Aorta (tissue), 5 donors: ENCODE results near the gene GALNT8. TPM values are rescaled to one million over a fixed set of nuclear protein-coding genes. Genes with fewer than 3 reads are reported as not detected.
"Not testable (repeated sequence)": the region's sequence is repeated elsewhere in the genome, so short reads cannot be mapped to it uniquely, and the experiment has no call there.

Experiments used
- ATAC-seq: fragments of 200-7000 bp; cut with Tn5 transposase; one replicate; pipeline ENCODE4 v1.9.1; 2022; ENCODE audit warnings: moderate library complexity; ENCODE audit not compliant: low FRiP score
- DNase-seq, 2 donors: peaks; one replicate each; pipeline ENCODE4 v3.0.0-alpha.2; 2020
- H3K27ac ChIP-seq, 2 donors: one replicate each; pipeline ENCODE4 v1.5.1; 2013; ENCODE audit warnings: low read length in 2 of 2, mild to moderate bottlenecking in 2 of 2, moderate library complexity in 2 of 2, control low read depth in 1 of 2, inconsistent platforms in 1 of 2, low read depth in 1 of 2
- H3K27me3 ChIP-seq, 2 donors: one replicate each; pipeline ENCODE4 v1.6.1; 2013; ENCODE audit warnings: control low read depth in 1 of 2, low read length in 1 of 2, mild to moderate bottlenecking in 1 of 2, moderate library complexity in 1 of 2; ENCODE audit not compliant: insufficient read depth in 2 of 2, control insufficient read depth in 1 of 2
- H3K36me3 ChIP-seq, 2 donors: one replicate each; pipeline ENCODE4 v1.6.1; 2013; ENCODE audit warnings: control low read depth in 1 of 2, low read length in 1 of 2, mild to moderate bottlenecking in 1 of 2; ENCODE audit not compliant: insufficient read depth in 2 of 2, control insufficient read depth in 1 of 2
- H3K4me1 ChIP-seq, 2 donors: one replicate each; pipeline ENCODE4 v1.6.1; 2013; ENCODE audit warnings: low read length in 2 of 2, control low read depth in 1 of 2, mild to moderate bottlenecking in 1 of 2, moderate library complexity in 1 of 2; ENCODE audit not compliant: insufficient read depth in 2 of 2, control insufficient read depth in 1 of 2
- H3K4me3 ChIP-seq, 2 donors: one replicate each; pipeline ENCODE4 v1.5.1; 2013; ENCODE audit warnings: low read length in 2 of 2, control low read depth in 1 of 2, mild to moderate bottlenecking in 1 of 2
- H3K9me3 ChIP-seq: one replicate; pipeline ENCODE4 v1.6.1; 2013; ENCODE audit warnings: mild to moderate bottlenecking, low read length; ENCODE audit not compliant: control insufficient read depth
- WGBS, 2 donors: extraction: QIAGEN DNeasy Blood & Tissue Kit; methylation state at CpG; one replicate each; pipeline ENCODE4 v1.1.7; 2013; 5-methylcytosine and 5-hydroxymethylcytosine counted together
- intact Hi-C, 2 donors: fragments of 100-400 bp; cut with DNase I; formaldehyde crosslinking; loops; one replicate each; pipeline versions ENCODE4 v1.14.2 to v1.15.0; 2022
- polyA plus RNA-seq, 2 donors: library from polyadenylated mRNA; stranded (reverse); fragments of 200-250 nt; gene quantifications; one replicate each; pipeline ENCODE4 v1.2.3, GENCODE V29; 2013
- total RNA-seq, 2 donors: library from RNA; stranded (reverse); fragmentation: NEBNext Ultra II Directional; extraction: Animal tissue kit (Norgen Biotek cat#: 25700); gene quantifications; one replicate each; pipeline ENCODE4 v1.2.1, GENCODE V29; 2021
- donor health status: healthy with polysubstance abuse.
- donor health status: Bipolar disorder and iron deficiency.
- donor health status: DM: no; HTN: no; CAD: no.
- donor health status: DM: no; HTN: no; CAD: no.
- donor health status: DM: yes; HTN: yes; CAD: no.

Gene GALNT8
- total and polyA plus RNA-seq, 4 donors, result 1.4 to 6.9 (median 3.2) TPM

DNA sequence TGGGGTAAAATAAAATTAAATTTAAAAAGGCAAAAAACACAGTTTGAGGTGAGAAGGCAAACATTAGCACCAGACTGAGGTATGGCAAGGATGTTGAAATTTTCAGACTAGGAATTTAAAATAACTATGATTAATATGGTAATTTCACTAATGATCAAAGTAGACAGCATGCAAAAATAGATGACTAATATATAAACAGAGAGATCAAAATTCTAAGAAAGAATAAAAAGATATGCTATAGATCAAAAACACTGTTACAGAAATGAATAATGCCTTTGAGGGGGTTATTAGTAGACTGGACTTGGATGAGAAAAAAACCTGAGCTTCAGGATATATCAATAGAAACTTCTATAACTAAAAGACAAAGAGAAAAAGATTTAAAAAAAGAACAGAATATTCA is 14.4 kb upstream of the GALNT8 start:
- no peaks in the 10 kb centered on the region for H3K27me3 ChIP-seq
- H3K9me3 ChIP-seq, result no peaks in the 10 kb centered on the region
- ATAC-seq (no peak), DNase-seq (no peak)
- H3K36me3 ChIP-seq, result no peaks in the 10 kb centered on the region
- intact Hi-C loops, result no loop called here
- no peak overlapping the region for H3K4me3 ChIP-seq
- no peaks in the 10 kb centered on the region for H3K4me1 ChIP-seq
- no peak overlapping the region for H3K27ac ChIP-seq

DNA sequence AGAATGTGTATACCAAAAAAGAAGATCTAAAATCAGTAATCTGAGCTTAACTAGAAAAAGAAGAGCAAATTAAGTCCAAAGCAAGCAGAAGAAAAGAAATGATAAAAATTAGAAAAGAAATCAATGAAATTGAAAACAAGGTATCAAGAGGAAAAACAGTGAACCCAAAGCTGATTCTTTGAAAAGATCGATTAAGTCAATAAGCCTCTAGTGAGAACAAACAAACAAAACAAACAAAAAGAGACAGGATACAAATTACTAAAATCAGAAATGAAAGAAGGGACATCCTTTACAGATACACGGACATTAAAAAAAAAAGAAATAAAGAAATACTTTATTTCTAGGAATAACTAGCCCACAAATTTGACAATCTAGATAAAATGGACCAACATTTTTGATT is 12.9 kb upstream of the GALNT8 start:
- WGBS, 2 donors, result 93% methylated on average over 2 of the region's 2 CpGs
- H3K36me3 ChIP-seq, result no peaks in the 10 kb centered on the region
- H3K4me1 ChIP-seq, result no peaks in the 10 kb centered on the region
- intact Hi-C loops, result no loop called here
- DNase-seq (no peak), ATAC-seq (no peak)
- peaks cover 1% of the 10 kb centered on the region for H3K9me3 ChIP-seq
- H3K27ac ChIP-seq, result no peak overlapping the region
- no peaks in the 10 kb centered on the region for H3K27me3 ChIP-seq
- H3K4me3 ChIP-seq, result no peak overlapping the region

DNA sequence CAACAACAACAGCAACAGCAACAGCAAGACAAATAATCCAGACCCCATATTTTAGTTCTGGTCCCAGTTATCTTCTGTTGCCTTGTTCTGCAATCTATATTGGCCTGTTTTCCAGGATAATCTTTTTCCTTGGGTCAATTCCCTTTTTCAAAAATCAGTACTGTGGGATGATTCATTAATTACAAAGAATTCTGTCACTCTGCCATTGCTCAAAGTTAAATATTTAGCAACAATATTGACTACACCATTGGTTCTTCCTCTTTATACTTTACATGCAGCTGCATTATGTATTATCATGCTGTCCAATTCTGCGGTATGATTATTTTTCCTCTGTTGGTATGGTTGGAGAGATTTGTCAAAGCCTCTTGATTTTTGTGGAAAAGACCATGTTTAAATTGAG is 10.1 kb upstream of the GALNT8 start:
- DNase-seq (no peak), ATAC-seq (no peak)
- H3K4me3 ChIP-seq, result no peak overlapping the region
- peaks cover 1% of the 10 kb centered on the region for H3K9me3 ChIP-seq
- H3K27ac ChIP-seq, result no peak overlapping the region
- intact Hi-C loops, result no loop called here
- H3K36me3 ChIP-seq, result no peaks in the 10 kb centered on the region
- 94 to 97% methylated on average over 1 of the region's 1 CpG for WGBS, 2 donors
- no peaks in the 10 kb centered on the region for H3K27me3 ChIP-seq
- H3K4me1 ChIP-seq, result no peaks in the 10 kb centered on the region

DNA sequence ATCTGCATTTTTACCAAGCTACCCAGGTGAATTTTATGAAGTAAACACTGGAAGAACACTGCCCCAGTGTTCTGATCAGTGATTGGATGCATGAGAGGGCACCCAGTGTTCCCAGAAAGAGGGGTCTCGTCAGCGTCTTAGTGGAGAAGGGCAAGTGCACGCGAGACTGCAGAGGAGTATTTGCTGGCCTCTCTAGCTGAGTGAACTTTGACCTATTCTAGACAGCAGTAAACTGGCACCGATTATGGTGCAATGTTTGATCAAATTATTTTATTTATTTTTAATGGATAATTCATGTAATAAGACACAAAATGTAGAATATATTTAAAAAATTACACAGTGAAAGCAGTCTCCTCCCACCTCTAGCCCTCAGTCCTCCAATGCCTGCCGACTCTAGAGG is 5.3 kb upstream of the GALNT8 start:
- intact Hi-C loops, result no loop called here
- Histone ChIP-seq H3K9me3 (peaks cover 1% of the 10 kb centered on the region), H3K27me3 (no peaks in the 10 kb centered on the region), H3K27ac (no peak overlapping the region), H3K4me3 (no peak overlapping the region), H3K4me1 (no peaks in the 10 kb centered on the region), H3K36me3 (no peaks in the 10 kb centered on the region)
- no peak for DNase-seq
- 63 to 70% methylated on average over 6 of the region's 6 CpGs for WGBS, 2 donors
- ATAC-seq, result no peak

DNA sequence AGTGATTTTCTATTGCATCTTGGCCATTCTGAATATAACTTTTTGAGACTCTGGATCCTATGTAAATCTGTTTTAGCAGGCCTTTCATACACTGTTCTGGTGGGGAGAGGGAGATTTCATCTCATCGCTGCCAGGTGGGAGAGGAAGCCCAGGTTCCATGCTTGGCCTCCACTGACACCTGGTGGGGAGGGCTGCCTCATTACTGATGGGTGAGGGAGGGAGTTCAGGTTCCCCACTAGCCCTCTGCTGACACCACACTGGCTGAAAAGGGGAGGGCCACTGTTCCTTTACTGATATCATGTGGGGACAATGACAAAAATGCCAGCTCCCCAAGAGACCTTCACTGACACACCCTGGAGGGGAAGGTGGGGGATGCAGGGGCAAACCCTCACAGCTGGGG is 2.4 kb upstream of the GALNT8 start:
- Histone ChIP-seq H3K9me3 (no peaks in the 10 kb centered on the region), H3K27ac (no peak overlapping the region), H3K36me3 (no peaks in the 10 kb centered on the region), H3K27me3 (no peaks in the 10 kb centered on the region), H3K4me3 (no peak overlapping the region), H3K4me1 (no peaks in the 10 kb centered on the region)
- WGBS, 2 donors, result 86 to 90% methylated on average over 1 of the region's 1 CpG
- intact Hi-C loops, result no loop called here
- DNase-seq, result no peak
- ATAC-seq, result no peak

DNA sequence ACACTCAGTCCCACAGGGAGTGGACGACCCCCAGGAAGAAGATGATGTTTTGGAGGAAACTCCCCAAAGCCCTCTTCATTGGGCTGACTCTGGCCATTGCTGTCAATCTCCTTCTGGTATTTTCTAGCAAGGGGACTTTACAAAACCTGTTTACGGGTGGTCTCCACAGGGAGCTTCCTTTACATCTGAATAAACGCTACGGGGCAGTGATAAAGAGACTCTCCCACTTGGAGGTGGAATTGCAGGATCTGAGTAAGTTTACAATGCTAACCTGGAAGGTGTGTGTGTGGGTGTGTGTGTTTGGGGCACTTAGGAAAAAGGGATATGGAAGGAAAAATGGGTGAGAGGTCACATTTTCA is 416 bp downstream of the GALNT8 start:
- Histone ChIP-seq H3K4me3 (no peak overlapping the region), H3K9me3 (no peaks in the 10 kb centered on the region), H3K36me3 (no peaks in the 10 kb centered on the region), H3K27ac (no peak overlapping the region), H3K4me1 (no peaks in the 10 kb centered on the region), H3K27me3 (no peaks in the 10 kb centered on the region)
- DNase-seq, result no peak
- ATAC-seq, result no peak
- 23 to 35% methylated on average over 4 of the region's 4 CpGs for WGBS, 2 donors
- intact Hi-C loops, result no loop called here

DNA sequence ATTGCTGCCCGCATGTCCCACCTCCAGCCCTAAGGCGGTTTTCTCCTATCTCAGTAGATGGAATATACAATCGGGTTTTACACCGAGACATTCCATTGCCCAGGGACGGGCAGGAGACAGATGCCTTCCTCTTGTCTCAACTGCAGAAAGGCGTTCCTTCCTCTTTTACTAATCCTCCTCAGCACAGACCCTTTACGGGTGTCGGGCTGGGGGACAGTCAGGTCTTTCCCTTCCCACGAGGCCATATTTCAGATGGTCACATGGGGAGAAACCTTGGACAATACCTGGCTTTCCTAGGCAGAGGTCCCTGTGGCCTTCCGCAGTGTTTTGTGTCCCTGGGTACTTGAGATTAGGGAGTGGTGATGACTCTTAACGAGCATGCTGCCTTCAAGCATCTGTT is 1.4 kb downstream of the GALNT8 start:
- DNase-seq, H3K4me1 ChIP-seq, H3K9me3 ChIP-seq, H3K4me3 ChIP-seq, intact Hi-C loops, ATAC-seq, H3K36me3 ChIP-seq, H3K27ac ChIP-seq, H3K27me3 ChIP-seq: not testable (repeated sequence)
- 37 to 46% methylated on average over 7 to 11 of the region's 11 CpGs for WGBS, 2 donors

DNA sequence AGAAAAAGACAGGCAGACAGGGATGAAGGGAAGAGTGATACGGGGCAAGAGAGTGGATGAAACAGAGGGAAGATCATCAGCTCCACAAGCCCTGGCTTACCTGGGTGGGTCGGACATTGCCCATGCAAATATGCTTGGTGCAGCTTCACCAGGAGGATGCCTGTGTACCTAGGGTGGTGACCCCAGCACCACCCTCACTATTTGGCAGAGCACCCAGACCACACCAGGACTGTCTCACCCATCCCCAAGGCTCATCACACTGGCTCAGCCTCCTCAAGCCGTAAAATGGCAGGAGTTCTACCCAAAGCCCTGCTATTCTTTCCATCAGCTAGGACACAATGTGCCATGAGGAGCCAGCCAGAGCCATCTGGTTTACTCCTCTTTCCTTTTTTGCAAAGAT is 3.0 kb downstream of the GALNT8 start:
- no peaks in the 10 kb centered on the region for H3K36me3 ChIP-seq
- no peak overlapping the region for H3K27ac ChIP-seq
- WGBS, 2 donors, result 93 to 97% methylated on average over 3 of the region's 3 CpGs
- H3K9me3 ChIP-seq, result no peaks in the 10 kb centered on the region
- intact Hi-C loops, result no loop called here
- H3K27me3 ChIP-seq, result no peaks in the 10 kb centered on the region
- H3K4me1 ChIP-seq, result no peaks in the 10 kb centered on the region
- DNase-seq (no peak), ATAC-seq (no peak)
- H3K4me3 ChIP-seq, result no peak overlapping the region

DNA sequence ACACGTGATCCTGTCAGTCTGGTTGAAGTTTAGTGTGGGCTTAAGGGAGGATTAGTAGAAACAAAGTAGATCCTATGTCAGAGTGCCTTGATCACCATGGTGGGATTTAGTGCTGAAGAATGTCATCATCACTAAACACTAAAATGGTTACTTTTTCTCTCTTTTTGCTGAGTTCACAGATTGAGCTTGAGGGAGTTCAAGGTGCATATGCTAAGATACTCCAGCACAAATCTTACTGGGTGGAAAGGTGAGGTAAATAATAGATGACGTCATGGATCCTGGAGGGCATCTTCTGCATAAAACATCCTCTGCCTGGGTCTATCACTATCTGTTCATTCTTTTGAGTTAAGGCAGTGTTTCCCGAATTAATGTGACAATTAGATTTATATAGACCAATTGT is 4.9 kb downstream of the GALNT8 start:
- intact Hi-C loops, result no loop called here
- Histone ChIP-seq H3K4me3 (no peak overlapping the region), H3K9me3 (no peaks in the 10 kb centered on the region), H3K4me1 (no peaks in the 10 kb centered on the region), H3K27me3 (no peaks in the 10 kb centered on the region), H3K36me3 (no peaks in the 10 kb centered on the region), H3K27ac (no peak overlapping the region)
- WGBS, 2 donors, result 80 to 83% methylated on average over 3 of the region's 3 CpGs
- DNase-seq, result no peak
- no peak for ATAC-seq
